GM15510 (cell line): ENCODE measurements around the gene ZNF540.

ENCODE experiments used
- POLR2A ChIP-seq: IDR thresholded peaks from 3 replicates; pipeline ENCODE4 v1.6.1; 2011; ENCODE audit warnings: borderline replicate concordance; ENCODE audit not compliant: insufficient read length; ENCODE audit errors: extremely low read depth

Gene ZNF540

DNA sequence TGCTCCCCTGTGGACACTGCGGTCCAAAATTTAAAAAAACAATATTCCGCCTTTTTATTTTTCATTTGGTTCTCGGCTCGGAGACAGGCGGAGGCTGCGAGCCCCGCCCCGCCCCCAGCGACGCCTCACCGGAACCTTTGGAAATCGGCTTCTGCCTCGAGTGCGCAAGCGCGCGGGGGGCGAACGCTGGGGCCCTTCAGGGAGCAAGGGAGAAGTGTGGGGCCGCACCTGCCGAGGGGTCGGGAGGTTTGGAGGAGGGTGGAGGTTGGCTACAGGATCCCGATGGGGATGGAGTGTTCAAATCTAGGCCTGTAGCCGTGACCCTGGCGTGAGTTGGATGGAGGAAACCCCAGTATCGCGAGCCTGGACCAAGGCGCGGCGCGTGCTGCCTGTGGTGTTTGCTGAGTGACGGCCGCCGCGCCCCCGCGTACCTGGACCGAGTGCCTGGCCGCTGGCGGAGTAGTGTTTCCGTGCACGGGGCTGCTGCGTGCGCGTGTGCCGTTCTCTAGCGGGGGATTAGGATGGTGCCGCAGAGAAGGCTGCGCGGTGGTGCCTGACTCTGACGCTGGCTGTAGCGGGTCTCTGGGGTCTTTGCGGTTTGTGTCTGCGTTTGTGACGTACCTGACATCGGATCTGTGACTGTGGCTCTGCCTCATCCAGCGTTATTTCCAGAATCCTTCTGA lies 61.2 kb downstream of the ZNF540 start:
- peak; percentile 55 for TF ChIP-seq POLR2A
